HUES48 (cell line): ENCODE results near the gene SH3PXD2A.
"Not testable (repeated sequence)": the region's sequence is repeated elsewhere in the genome, so short reads cannot be mapped to it uniquely, and the experiment has no call there.

Experiments
- H3K27ac ChIP-seq: one replicate; pipeline ENCODE4 v1.7.0; 2013; ENCODE audit warnings: low read depth, low read length, inconsistent platforms
- H3K27me3 ChIP-seq: 2 replicates; pipeline ENCODE4 v1.6.1; 2013; ENCODE audit warnings: mild to moderate bottlenecking, low read length; ENCODE audit not compliant: control insufficient read depth, insufficient read depth
- H3K36me3 ChIP-seq: 2 replicates; pipeline ENCODE4 v1.6.1; 2013; ENCODE audit warnings: low read length; ENCODE audit not compliant: control insufficient read depth, insufficient read depth
- H3K4me1 ChIP-seq: 2 replicates; pipeline ENCODE4 v1.6.1; 2013; ENCODE audit warnings: mild to moderate bottlenecking, low read length; ENCODE audit not compliant: control insufficient read depth, insufficient read depth
- H3K4me3 ChIP-seq: 2 replicates; pipeline ENCODE4 v1.5.1; 2013; ENCODE audit warnings: mild to moderate bottlenecking, low read depth, low read length
- H3K9ac ChIP-seq: 2 replicates; pipeline ENCODE4 v1.6.1; 2013; ENCODE audit warnings: mild to moderate bottlenecking, low read depth, low read length, moderate library complexity
- H3K9me3 ChIP-seq: 2 replicates; pipeline ENCODE4 v1.6.1; 2013; ENCODE audit warnings: low read length; ENCODE audit not compliant: control insufficient read depth, insufficient read depth

The SH3PXD2A gene

GRCh38 chr10:103663802-103664201, 191.6 kb downstream of the SH3PXD2A start:
- Histone ChIP-seq H3K27me3 (no peaks in the 10 kb centered on the region; the same call in 1 of the 2 replicates), H3K9ac (no peak overlapping the region), H3K36me3 (peaks cover 5% of the 10 kb centered on the region; the same call in 1 of the 2 replicates), H3K4me3 (no peak overlapping the region), H3K9me3 (no peaks in the 10 kb centered on the region), H3K4me1 (peaks cover 27% of the 10 kb centered on the region; the same call in 1 of the 2 replicates), H3K27ac (no peak overlapping the region)

GRCh38 chr10:103663236-103663635, 192.1 kb downstream of the SH3PXD2A start:
- H3K27me3 ChIP-seq, result no peaks in the 10 kb centered on the region; the same call in 1 of the 2 replicates
- H3K36me3 ChIP-seq, result peaks cover 5% of the 10 kb centered on the region; the same call in 1 of the 2 replicates
- H3K9ac ChIP-seq, result no peak overlapping the region
- no peak overlapping the region for H3K27ac ChIP-seq
- no peak overlapping the region for H3K4me3 ChIP-seq
- no peaks in the 10 kb centered on the region for H3K9me3 ChIP-seq
- peaks cover 24% of the 10 kb centered on the region; the same call in 1 of the 2 replicates for H3K4me1 ChIP-seq

- not testable (repeated sequence) for H3K27ac ChIP-seq, H3K27me3 ChIP-seq, H3K9me3 ChIP-seq, H3K36me3 ChIP-seq, H3K4me3 ChIP-seq, H3K9ac ChIP-seq
- peaks cover 22% of the 10 kb centered on the region; the same call in 1 of the 2 replicates for H3K4me1 ChIP-seq
Measured at GRCh38 chr10:103662704-103663103, 192.7 kb downstream of the SH3PXD2A start.

- Histone ChIP-seq H3K4me3 (no peak overlapping the region), H3K36me3 (peaks cover 5% of the 10 kb centered on the region; the same call in 1 of the 2 replicates), H3K4me1 (peaks cover 22% of the 10 kb centered on the region; the same call in 1 of the 2 replicates), H3K9me3 (no peaks in the 10 kb centered on the region), H3K27ac (peak overlapping the region; percentile 71), H3K9ac (no peak overlapping the region), H3K27me3 (no peaks in the 10 kb centered on the region; the same call in 1 of the 2 replicates)
Measured at GRCh38 chr10:103661198-103661950, 194.0 kb downstream of the SH3PXD2A start.

- H3K4me3 ChIP-seq, result no peak overlapping the region
- H3K36me3 ChIP-seq, result peaks cover 5% of the 10 kb centered on the region; the same call in 1 of the 2 replicates
- H3K9ac ChIP-seq, result no peak overlapping the region
- peaks cover 22% of the 10 kb centered on the region; the same call in 1 of the 2 replicates for H3K4me1 ChIP-seq
- H3K27ac ChIP-seq, result peak overlapping the region; percentile 71
- H3K9me3 ChIP-seq, result no peaks in the 10 kb centered on the region
- H3K27me3 ChIP-seq, result no peaks in the 10 kb centered on the region; the same call in 1 of the 2 replicates
Measured at GRCh38 chr10:103660364-103661197, 194.8 kb downstream of the SH3PXD2A start.

GRCh38 chr10:103659674-103660363, 195.6 kb downstream of the SH3PXD2A start:
- Histone ChIP-seq H3K36me3 (peaks cover 5% of the 10 kb centered on the region; the same call in 1 of the 2 replicates), H3K9me3 (no peaks in the 10 kb centered on the region), H3K27me3 (no peaks in the 10 kb centered on the region; the same call in 1 of the 2 replicates), H3K27ac (no peak overlapping the region), H3K4me3 (no peak overlapping the region), H3K9ac (no peak overlapping the region), H3K4me1 (peaks cover 22% of the 10 kb centered on the region; the same call in 1 of the 2 replicates)

GRCh38 chr10:103658049-103658577, 197.3 kb downstream of the SH3PXD2A start:
- Histone ChIP-seq H3K4me1 (peaks cover 22% of the 10 kb centered on the region; the same call in 1 of the 2 replicates), H3K9ac (no peak overlapping the region), H3K27me3 (no peaks in the 10 kb centered on the region; the same call in 1 of the 2 replicates), H3K36me3 (peaks cover 5% of the 10 kb centered on the region; the same call in 1 of the 2 replicates), H3K4me3 (no peak overlapping the region), H3K27ac (no peak overlapping the region), H3K9me3 (no peaks in the 10 kb centered on the region)

GRCh38 chr10:103657061-103657591, 198.2 kb downstream of the SH3PXD2A start:
- Histone ChIP-seq H3K9me3 (no peaks in the 10 kb centered on the region), H3K9ac (no peak overlapping the region), H3K4me3 (no peak overlapping the region), H3K4me1 (peaks cover 22% of the 10 kb centered on the region; the same call in 1 of the 2 replicates), H3K27ac (no peak overlapping the region), H3K36me3 (peaks cover 5% of the 10 kb centered on the region; the same call in 1 of the 2 replicates), H3K27me3 (no peaks in the 10 kb centered on the region; the same call in 1 of the 2 replicates)

GRCh38 chr10:103654925-103655324, 200.5 kb downstream of the SH3PXD2A start:
- Histone ChIP-seq H3K4me3 (no peak overlapping the region), H3K9me3 (no peaks in the 10 kb centered on the region), H3K36me3 (peaks cover 5% of the 10 kb centered on the region; the same call in 1 of the 2 replicates), H3K27ac (no peak overlapping the region), H3K4me1 (peaks cover 23% of the 10 kb centered on the region; the same call in 1 of the 2 replicates), H3K27me3 (no peaks in the 10 kb centered on the region), H3K9ac (no peak overlapping the region)

- Histone ChIP-seq H3K9me3 (no peaks in the 10 kb centered on the region), H3K9ac (no peak overlapping the region), H3K4me3 (no peak overlapping the region), H3K27ac (no peak overlapping the region), H3K36me3 (no peaks in the 10 kb centered on the region), H3K27me3 (no peaks in the 10 kb centered on the region), H3K4me1 (peaks cover 20% of the 10 kb centered on the region; the same call in 1 of the 2 replicates)
Measured at GRCh38 chr10:103653581-103654037, 201.8 kb downstream of the SH3PXD2A start.
